GM19372 (cell line): ENCODE measurements around the gene DMC1.
"Not testable (repeated sequence)": the region's sequence is repeated elsewhere in the genome, so short reads cannot be mapped to it uniquely, and the experiment has no call there.

Experiments
- ATAC-seq: cut with Tn5 transposase; IDR thresholded peaks from one replicate; pipeline ENCODE4 v1.9.1; 2021; ENCODE audit warnings: mild to moderate bottlenecking, low read depth, moderate library complexity; ENCODE audit not compliant: unreplicated experiment

DMC1 gene

GRCh38 chr22:38569972-38570778 lies at the start of gene DMC1:
Gene DMC1 (minus strand): TSS chr22:38570183. CDS start chr22:38568256, 1,927 bp downstream.
- peak; percentile 60 for ATAC-seq

GRCh38 chr22:38618682-38619081 lies 48.7 kb upstream of the DMC1 start:
- no peak for ATAC-seq

GRCh38 chr22:38618258-38618657 lies 48.3 kb upstream of the DMC1 start:
- no peak for ATAC-seq

GRCh38 chr22:38615064-38615405 lies 45.1 kb upstream of the DMC1 start:
- ATAC-seq, result not testable (repeated sequence)

- ATAC-seq, result no peak
Measured at GRCh38 chr22:38614332-38615063, 44.5 kb upstream of the DMC1 start.

GRCh38 chr22:38613588-38613987 lies 43.6 kb upstream of the DMC1 start:
- no peak for ATAC-seq

- ATAC-seq, result no peak
Measured at GRCh38 chr22:38612217-38613006, 42.4 kb upstream of the DMC1 start.

GRCh38 chr22:38611559-38611958 lies 41.6 kb upstream of the DMC1 start:
- ATAC-seq, result no peak

GRCh38 chr22:38610234-38610633 lies 40.3 kb upstream of the DMC1 start:
- no peak for ATAC-seq

GRCh38 chr22:38608992-38609750 lies 39.2 kb upstream of the DMC1 start:
- ATAC-seq, result no peak

- ATAC-seq, result no peak
Measured at GRCh38 chr22:38607680-38608079, 37.7 kb upstream of the DMC1 start.

- ATAC-seq, result no peak
Measured at GRCh38 chr22:38602166-38602565, 32.2 kb upstream of the DMC1 start.

GRCh38 chr22:38601221-38601764 lies 31.3 kb upstream of the DMC1 start:
- ATAC-seq, result no peak

GRCh38 chr22:38599466-38599865 lies 29.5 kb upstream of the DMC1 start:
- ATAC-seq, result no peak

- not testable (repeated sequence) for ATAC-seq
Measured at GRCh38 chr22:38582923-38583322, 12.9 kb upstream of the DMC1 start.

GRCh38 chr22:38578505-38578904 lies 8.5 kb upstream of the DMC1 start:
- ATAC-seq, result no peak

GRCh38 chr22:38572065-38572464 lies 2.1 kb upstream of the DMC1 start:
- no peak for ATAC-seq

- no peak for ATAC-seq
Measured at GRCh38 chr22:38570779-38571364, 889 bp upstream of the DMC1 start.

GRCh38 chr22:38569181-38569971 lies 607 bp downstream of the DMC1 start:
- ATAC-seq, result no peak
